ENCODE data around the gene SYNGR3.

The SYNGR3 gene

GRCh38 chr16:2002406-2003230 is 12.8 kb downstream of the SYNGR3 start:
- DNase-seq (ENCODE audit: low read depth), result no peak
- H3K4me3 ChIP-seq (ENCODE audit: control insufficient read depth, low read depth, low read length), result no peak overlapping the region
- TF ChIP-seq CTCF (conservative IDR thresholded peaks at IDR 0.05; ENCODE audit: control insufficient read depth, insufficient read depth, low read depth, low read length), result no peak

- H3K4me3 ChIP-seq (ENCODE audit: control insufficient read depth, low read depth, low read length), result no peak overlapping the region
- DNase-seq (ENCODE audit: low read depth), result no peak
- no peak for TF ChIP-seq CTCF (conservative IDR thresholded peaks at IDR 0.05; ENCODE audit: control insufficient read depth, insufficient read depth, low read depth, low read length)
Measured at GRCh38 chr16:2003231-2003826, 13.6 kb downstream of the SYNGR3 start.

GRCh38 chr16:2003827-2004641 is 14.3 kb downstream of the SYNGR3 start:
- H3K4me3 ChIP-seq (ENCODE audit: control insufficient read depth, low read depth, low read length), result no peak overlapping the region
- DNase-seq (ENCODE audit: low read depth), result peak; percentile 86
- TF ChIP-seq CTCF (conservative IDR thresholded peaks at IDR 0.05; ENCODE audit: control insufficient read depth, insufficient read depth, low read depth, low read length), result peak; percentile 87

GRCh38 chr16:2004795-2005517 is 15.2 kb downstream of the SYNGR3 start:
- no peak overlapping the region for H3K4me3 ChIP-seq (ENCODE audit: control insufficient read depth, low read depth, low read length)
- TF ChIP-seq CTCF (conservative IDR thresholded peaks at IDR 0.05; ENCODE audit: control insufficient read depth, insufficient read depth, low read depth, low read length), result no peak
- peak; percentile 36 for DNase-seq (ENCODE audit: low read depth)

GRCh38 chr16:2005646-2006045 is 15.9 kb downstream of the SYNGR3 start:
- TF ChIP-seq CTCF (conservative IDR thresholded peaks at IDR 0.05; ENCODE audit: control insufficient read depth, insufficient read depth, low read depth, low read length), result no peak
- no peak overlapping the region for H3K4me3 ChIP-seq (ENCODE audit: control insufficient read depth, low read depth, low read length)

GRCh38 chr16:2006317-2006716 is 16.5 kb downstream of the SYNGR3 start:
- no peak overlapping the region for H3K4me3 ChIP-seq (ENCODE audit: control insufficient read depth, low read depth, low read length)
- TF ChIP-seq CTCF (conservative IDR thresholded peaks at IDR 0.05; ENCODE audit: control insufficient read depth, insufficient read depth, low read depth, low read length), result no peak
- DNase-seq (ENCODE audit: low read depth), result no peak

More at GRCh38 chr16:2005646-2006045, 15.9 kb downstream of the SYNGR3 start:
- no peak for DNase-seq (ENCODE audit: low read depth)

Data from fibroblast of mammary gland (primary cell).